ENCODE results near the gene ARHGEF28.

Gene ARHGEF28

GRCh38 chr5:73974871-73975360, 348.9 kb downstream of the ARHGEF28 start:
- DNase-seq: no peak

- no peak for DNase-seq
Observed at GRCh38 chr5:73975845-73976244, 349.8 kb downstream of the ARHGEF28 start.

DNA sequence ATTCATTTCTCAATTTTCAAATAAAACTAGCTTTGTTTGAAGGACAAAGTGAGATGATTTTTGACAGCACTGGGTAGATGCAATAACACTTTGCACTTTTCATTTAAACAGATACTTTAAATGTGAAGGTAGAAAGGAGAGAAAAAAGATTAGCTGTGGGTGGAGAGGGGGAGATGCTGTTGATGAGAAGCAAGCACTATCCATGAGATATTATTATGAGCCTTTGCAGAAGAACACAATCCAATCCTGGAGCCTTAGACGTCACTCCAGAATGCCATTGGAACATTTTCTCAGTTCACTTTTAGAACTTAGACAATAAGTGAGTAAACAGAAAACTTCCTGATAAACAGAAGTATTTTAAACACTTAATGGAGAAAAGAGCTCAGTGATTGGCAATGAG, 351.1 kb downstream of the ARHGEF28 start:
- DNase-seq: no peak

GRCh38 chr5:73979321-73979720, 353.3 kb downstream of the ARHGEF28 start:
- no peak for DNase-seq

DNA sequence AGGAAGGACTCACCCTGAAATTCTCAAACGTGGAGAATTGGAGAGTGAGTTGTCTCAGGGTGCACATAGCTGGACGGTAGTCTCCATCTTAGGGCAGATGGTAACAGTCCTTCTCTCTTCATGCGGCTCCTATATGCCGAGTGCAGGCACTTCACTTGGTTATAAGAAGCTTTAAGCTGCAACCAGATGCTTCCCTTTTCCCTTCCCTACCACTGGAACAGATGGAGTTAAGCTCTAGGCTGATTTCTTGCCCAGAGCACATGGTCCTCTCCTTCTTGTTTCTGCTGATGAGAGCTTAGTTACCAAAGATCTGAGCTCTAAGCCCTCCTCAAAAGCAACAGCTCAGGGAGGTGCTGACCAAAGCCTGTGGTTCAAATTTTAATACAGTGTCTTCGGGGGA, 355.7 kb downstream of the ARHGEF28 start:
- no peak for DNase-seq

GRCh38 chr5:73983644-73984043, 357.6 kb downstream of the ARHGEF28 start:
- DNase-seq: no peak

DNA sequence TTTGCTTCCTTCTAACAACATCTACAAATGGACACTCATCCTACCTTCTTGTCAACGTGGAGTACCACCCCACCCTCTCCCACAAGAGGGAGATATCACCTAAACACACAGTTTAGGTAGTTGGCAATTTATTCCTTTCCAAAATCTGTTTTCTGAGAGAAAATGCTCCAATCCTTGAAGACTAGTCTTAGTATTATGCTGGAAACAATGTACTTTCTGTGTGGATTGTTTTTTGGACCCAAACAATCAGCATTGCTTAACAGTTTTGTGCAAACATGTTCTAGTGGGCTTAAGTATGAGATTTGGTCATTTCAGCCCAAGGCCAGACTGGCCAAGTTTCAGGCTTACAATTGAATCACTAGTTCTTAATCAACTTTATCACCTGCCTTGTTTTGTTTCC, 359.1 kb downstream of the ARHGEF28 start:
- no peak for DNase-seq

- DNase-seq: no peak
Observed at GRCh38 chr5:73986729-73987128, 360.7 kb downstream of the ARHGEF28 start.

GRCh38 chr5:73987915-73988314, 361.9 kb downstream of the ARHGEF28 start:
- no peak for DNase-seq

DNA sequence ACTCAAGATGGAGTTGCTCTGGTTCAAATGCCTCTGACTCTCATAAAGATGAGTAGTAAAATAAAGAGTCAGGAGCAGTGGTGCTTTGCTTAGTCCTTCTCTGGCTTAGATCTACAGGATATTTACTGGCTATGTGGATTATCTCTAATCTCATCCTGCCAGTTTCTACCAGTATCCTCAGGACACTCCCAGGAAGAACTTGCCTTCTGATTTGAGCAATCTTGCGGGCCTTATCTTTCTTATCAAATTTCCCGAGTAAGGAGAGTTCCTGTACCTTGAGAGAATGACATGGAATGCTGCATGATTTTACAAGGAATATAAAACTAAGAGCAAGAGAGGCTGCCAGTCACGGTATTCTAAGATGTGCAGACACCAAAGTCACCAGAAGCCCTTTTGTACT, 364.0 kb downstream of the ARHGEF28 start:
- DNase-seq: no peak

Measured in NK-92 treated with Interleukin-12 subunit alpha and Interleukin-12 subunit beta, amount 100 ng/mL, for 24 hours (cell line).